WTC11 (cell line): ENCODE data around the gene IFT27. TPM values are rescaled to one million over a fixed set of nuclear protein-coding genes. Genes with fewer than 3 reads are reported as not detected.

Experiments used
- ATAC-seq: fragments of 200-7000 bp; cut with Tn5 transposase; 2 replicates; pipeline ENCODE4 v1.10.0; 2021; ENCODE audit warnings: mild to moderate bottlenecking, moderate library complexity
- CTCF ChIA-PET: fragments of 300-600 bp; sonication (Branson Sonifier 250); formaldehyde crosslinking; loops from one replicate; lab custom pipeline; 2021; ENCODE audit warnings: antibody characterized with exemption; lab: Charles Lee
- POLR2A ChIA-PET: fragments of 350-600 bp; sonication (Branson Sonifier 250); formaldehyde crosslinking; loops from one replicate; lab custom pipeline; 2021; ENCODE audit warnings: antibody characterized with exemption; lab: Charles Lee
- DNase-seq: peaks from one replicate; pipeline ENCODE4 v3.0.0; 2021; ENCODE audit warnings: low spot score
- H3K27ac Mint-ChIP-seq: 2 replicates; pipeline ENCODE4 v1.8.0; 2021; ENCODE audit warnings: mixed read lengths
- H3K27me3 Mint-ChIP-seq: 2 replicates; pipeline ENCODE4 v1.8.0; 2021; ENCODE audit warnings: low read depth, mild to moderate bottlenecking, moderate library complexity, mixed read lengths
- H3K36me3 Mint-ChIP-seq: 2 replicates; pipeline ENCODE4 v1.8.0; 2021; ENCODE audit warnings: mixed read lengths
- H3K4me1 Mint-ChIP-seq: 2 replicates; pipeline ENCODE4 v1.8.0; 2022; ENCODE audit warnings: mixed read lengths
- H3K4me3 Mint-ChIP-seq: 2 replicates; pipeline ENCODE4 v1.8.0; 2021; ENCODE audit warnings: mild to moderate bottlenecking, moderate library complexity, mixed read lengths
- H3K9me3 Mint-ChIP-seq: 2 replicates; pipeline ENCODE4 v1.8.0; 2021; ENCODE audit warnings: mixed read lengths
- AR ChIP-seq: fragments of 250-450 bp; sonication (Bioruptor Pico); IDR thresholded peaks from 2 replicates; pipeline ENCODE4 v1.9.0; 2021; ENCODE audit warnings: mild to moderate bottlenecking
- ELF4 ChIP-seq: sonication (generic); formaldehyde crosslinking; IDR thresholded peaks from 2 replicates; pipeline ENCODE4 v1.8.1; 2022; ENCODE audit warnings: low read depth, mild to moderate bottlenecking, moderate library complexity, missing genetic modification reagents
- FOXJ3 ChIP-seq: sonication (generic); formaldehyde crosslinking; IDR thresholded peaks from 2 replicates; pipeline ENCODE4 v1.9.0; 2021; ENCODE audit warnings: missing genetic modification reagents, mild to moderate bottlenecking, borderline replicate concordance
- MAX ChIP-seq: sonication (generic); formaldehyde crosslinking; IDR thresholded peaks from 2 replicates; pipeline ENCODE4 v1.8.0; 2022; ENCODE audit warnings: mild to moderate bottlenecking, missing genetic modification reagents
- MXD4 ChIP-seq: fragments of 250-450 bp; sonication (Bioruptor Pico); IDR thresholded peaks from 2 replicates; pipeline ENCODE4 v1.8.0; 2021; ENCODE audit warnings: mild to moderate bottlenecking, moderate library complexity, borderline replicate concordance
- NR3C1 ChIP-seq: sonication (generic); formaldehyde crosslinking; conservative IDR thresholded peaks from 2 replicates; pipeline ENCODE4 v1.8.1; 2023; ENCODE audit warnings: low read depth, mild to moderate bottlenecking, missing genetic modification reagents
- ZBTB21 ChIP-seq: sonication (generic); formaldehyde crosslinking; IDR thresholded peaks from 2 replicates; pipeline ENCODE4 v1.8.1; 2023; ENCODE audit warnings: mild to moderate bottlenecking, missing genetic modification reagents, borderline replicate concordance
- ZNF263 ChIP-seq: sonication (generic); formaldehyde crosslinking; IDR thresholded peaks from 2 replicates; pipeline ENCODE4 v1.8.1; 2022; ENCODE audit warnings: low read depth, mild to moderate bottlenecking, moderate library complexity, missing genetic modification reagents
- ZNF512 ChIP-seq: sonication (generic); formaldehyde crosslinking; IDR thresholded peaks from 2 replicates; pipeline ENCODE4 v1.8.1; 2022; ENCODE audit warnings: missing genetic modification reagents, borderline replicate concordance
- total RNA-seq: library from RNA; stranded (reverse); gene quantifications from 3 replicates; pipeline ENCODE4 v1.2.3, GENCODE V29; 2021
- TF ChIP-seq, protein P1 (sequence below): fragments of 250-450 bp; sonication (Bioruptor Pico); conservative IDR thresholded peaks from 2 replicates; pipeline ENCODE4 v1.9.0; 2021; ENCODE audit warnings: mild to moderate bottlenecking
- TF ChIP-seq, protein P2 (sequence below): sonication (generic); formaldehyde crosslinking; IDR thresholded peaks from 2 replicates; pipeline ENCODE4 v1.8.1; 2023; ENCODE audit warnings: mild to moderate bottlenecking, moderate library complexity, missing genetic modification reagents
- TF ChIP-seq, protein P3 (sequence below): sonication (generic); formaldehyde crosslinking; IDR thresholded peaks from 2 replicates; pipeline ENCODE4 v1.8.1; 2023; ENCODE audit warnings: mild to moderate bottlenecking, missing genetic modification reagents
- TF ChIP-seq, protein P4 (sequence below): sonication (generic); formaldehyde crosslinking; conservative IDR thresholded peaks from 2 replicates; pipeline ENCODE4 v1.8.1; 2022; ENCODE audit warnings: mild to moderate bottlenecking, missing genetic modification reagents

IFT27 gene
- total RNA-seq, 1 experiment from 2014 or later, result 47.9 TPM

- TF ChIP-seq AR (CRISPR knock-in tag), result no peak
Observed at GRCh38 chr22:36819112-36819511, 43.2 kb upstream of the IFT27 start (continued).

GRCh38 chr22:36818010-36818642 lies 42.2 kb upstream of the IFT27 start:
- TF ChIP-seq MAX (CRISPR knock-in tag), result no peak
- TF ChIP-seq, protein P1, sequence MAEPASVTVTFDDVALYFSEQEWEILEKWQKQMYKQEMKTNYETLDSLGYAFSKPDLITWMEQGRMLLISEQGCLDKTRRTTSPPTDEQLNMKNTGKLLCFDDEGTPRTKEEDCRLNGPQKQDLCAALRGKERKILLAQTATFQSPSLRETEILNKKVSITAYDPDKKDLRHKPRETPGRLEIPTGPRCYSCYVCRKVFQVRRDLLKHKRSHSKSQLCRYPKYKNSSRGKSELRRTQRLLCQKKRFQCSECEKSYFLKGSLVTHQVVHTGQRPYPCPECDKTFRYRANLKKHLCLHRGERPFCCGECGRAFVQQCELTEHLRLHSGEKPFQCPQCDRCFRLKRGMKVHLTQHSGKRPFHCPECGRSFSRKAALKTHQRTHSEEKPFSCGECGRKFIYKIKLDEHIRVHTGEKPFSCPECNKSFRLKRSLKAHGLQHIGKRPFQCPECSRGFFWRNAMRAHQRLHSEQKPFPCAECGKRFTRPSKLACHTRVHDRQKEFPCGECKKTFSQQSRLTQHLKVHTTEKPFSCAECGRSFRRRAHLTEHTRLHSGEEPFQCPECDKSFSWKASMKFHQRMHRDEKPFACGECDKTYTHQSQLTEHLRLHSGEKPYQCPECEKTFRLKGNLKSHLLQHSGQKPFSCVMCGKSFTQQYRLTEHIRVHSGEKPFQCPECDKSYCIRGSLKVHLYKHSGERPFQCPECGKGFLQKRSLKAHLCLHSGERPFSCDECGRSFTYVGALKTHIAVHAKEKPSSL, result no peak
- TF ChIP-seq FOXJ3 (CRISPR knock-in tag), result no peak
- no peak for TF ChIP-seq ZBTB21 (CRISPR knock-in tag)
- TF ChIP-seq NR3C1, result no peak
- TF ChIP-seq, protein P2, sequence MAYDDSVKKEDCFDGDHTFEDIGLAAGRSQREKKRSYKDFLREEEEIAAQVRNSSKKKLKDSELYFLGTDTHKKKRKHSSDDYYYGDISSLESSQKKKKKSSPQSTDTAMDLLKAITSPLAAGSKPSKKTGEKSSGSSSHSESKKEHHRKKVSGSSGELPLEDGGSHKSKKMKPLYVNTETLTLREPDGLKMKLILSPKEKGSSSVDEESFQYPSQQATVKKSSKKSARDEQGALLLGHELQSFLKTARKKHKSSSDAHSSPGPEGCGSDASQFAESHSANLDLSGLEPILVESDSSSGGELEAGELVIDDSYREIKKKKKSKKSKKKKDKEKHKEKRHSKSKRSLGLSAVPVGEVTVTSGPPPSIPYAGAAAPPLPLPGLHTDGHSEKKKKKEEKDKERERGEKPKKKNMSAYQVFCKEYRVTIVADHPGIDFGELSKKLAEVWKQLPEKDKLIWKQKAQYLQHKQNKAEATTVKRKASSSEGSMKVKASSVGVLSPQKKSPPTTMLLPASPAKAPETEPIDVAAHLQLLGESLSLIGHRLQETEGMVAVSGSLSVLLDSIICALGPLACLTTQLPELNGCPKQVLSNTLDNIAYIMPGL (CRISPR knock-in tag), result no peak
- TF ChIP-seq ZNF512 (CRISPR knock-in tag), result no peak
- TF ChIP-seq, protein P3, sequence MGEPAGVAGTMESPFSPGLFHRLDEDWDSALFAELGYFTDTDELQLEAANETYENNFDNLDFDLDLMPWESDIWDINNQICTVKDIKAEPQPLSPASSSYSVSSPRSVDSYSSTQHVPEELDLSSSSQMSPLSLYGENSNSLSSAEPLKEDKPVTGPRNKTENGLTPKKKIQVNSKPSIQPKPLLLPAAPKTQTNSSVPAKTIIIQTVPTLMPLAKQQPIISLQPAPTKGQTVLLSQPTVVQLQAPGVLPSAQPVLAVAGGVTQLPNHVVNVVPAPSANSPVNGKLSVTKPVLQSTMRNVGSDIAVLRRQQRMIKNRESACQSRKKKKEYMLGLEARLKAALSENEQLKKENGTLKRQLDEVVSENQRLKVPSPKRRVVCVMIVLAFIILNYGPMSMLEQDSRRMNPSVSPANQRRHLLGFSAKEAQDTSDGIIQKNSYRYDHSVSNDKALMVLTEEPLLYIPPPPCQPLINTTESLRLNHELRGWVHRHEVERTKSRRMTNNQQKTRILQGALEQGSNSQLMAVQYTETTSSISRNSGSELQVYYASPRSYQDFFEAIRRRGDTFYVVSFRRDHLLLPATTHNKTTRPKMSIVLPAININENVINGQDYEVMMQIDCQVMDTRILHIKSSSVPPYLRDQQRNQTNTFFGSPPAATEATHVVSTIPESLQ, result no peak
- TF ChIP-seq ZNF263, result no peak
- TF ChIP-seq, protein P4, sequence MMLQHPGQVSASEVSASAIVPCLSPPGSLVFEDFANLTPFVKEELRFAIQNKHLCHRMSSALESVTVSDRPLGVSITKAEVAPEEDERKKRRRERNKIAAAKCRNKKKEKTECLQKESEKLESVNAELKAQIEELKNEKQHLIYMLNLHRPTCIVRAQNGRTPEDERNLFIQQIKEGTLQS (CRISPR knock-in tag), result no peak
- TF ChIP-seq ELF4 (CRISPR knock-in tag), result no peak
- no peak for TF ChIP-seq MXD4 (CRISPR knock-in tag)
- CTCF ChIA-PET, result interaction anchor here (0.5 to 3.9 kb wide), 3 partner anchors 36 to 255 kb away, joined by 3 to 17 read pairs (median 10); no protein-coding TSS in a partner anchor
- DNase-seq (no peak), ATAC-seq (no peak)
- H3K9me3 Mint-ChIP-seq, result no peaks in the 10 kb centered on the region
- peak overlapping the region; percentile 67; the same call in 1 of the 2 replicates for H3K4me3 Mint-ChIP-seq
- H3K36me3 Mint-ChIP-seq, result no peaks in the 10 kb centered on the region
- peaks cover 34% of the 10 kb centered on the region for H3K4me1 Mint-ChIP-seq
- POLR2A ChIA-PET, result interaction anchor here (0.5 kb wide), 1 partner anchor 18 kb away, joined by 6 read pairs; no protein-coding TSS in a partner anchor
- no peak overlapping the region for H3K27ac Mint-ChIP-seq
- peaks cover 49% of the 10 kb centered on the region for H3K27me3 Mint-ChIP-seq
